Measurements from ENCODE around the gene CLDN8. TPM values are rescaled to one million over a fixed set of nuclear protein-coding genes. Genes with fewer than 3 reads are reported as not detected.

CLDN8 gene
- total and polyA plus RNA-seq, 9 of the 15 experiments (the other 6 are each of a cell fraction or from before 2014, with no cell fraction given): not detected

- TF ChIP-seq ZNF407 (IDR thresholded peaks at IDR 0.05; ENCODE audit: low read depth) (no peak), ZNF507 (tag; conservative IDR thresholded peaks at IDR 0.05) (no peak), MAFK (IDR thresholded peaks at IDR 0.05; ENCODE audit: low read length) (no peak), FOXM1 (IDR thresholded peaks at IDR 0.05; ENCODE audit: low read depth) (no peak), FOXM1 (CRISPR knock-in tag; IDR thresholded peaks at IDR 0.05; ENCODE audit: low read depth) (no peak), ZNF324 (CRISPR knock-in tag; IDR thresholded peaks at IDR 0.05) (no peak), MED1 (CRISPR knock-in tag; IDR thresholded peaks at IDR 0.05; ENCODE audit: borderline replicate concordance) (no peak), NFIX (CRISPR knock-in tag; IDR thresholded peaks at IDR 0.05; ENCODE audit: low read depth) (no peak), ZNF398 (CRISPR knock-in tag; IDR thresholded peaks at IDR 0.05) (no peak), FOXA1 (IDR thresholded peaks at IDR 0.05; ENCODE audit: borderline replicate concordance) (no peak), RHOXF2B (CRISPR knock-in tag; conservative IDR thresholded peaks at IDR 0.05) (no peak), TEAD4 (IDR thresholded peaks at IDR 0.05; ENCODE audit: low read length) (peak; percentile 87), TEAD4 (CRISPR knock-in tag; IDR thresholded peaks at IDR 0.05; ENCODE audit: borderline replicate concordance) (no peak), HDGF (IDR thresholded peaks at IDR 0.05) (no peak), ARID4B (CRISPR knock-in tag; IDR thresholded peaks at IDR 0.05) (no peak)
Observed at GRCh38 chr21:30227633-30228404, 11.9 kb upstream of the CLDN8 start (continued).
